AG08396 (cell line): ENCODE data around the gene AMN.
A peak's percentile ranks its signal among the peaks of the same experiment; 100 is the strongest.
"Not testable (repeated sequence)": the region's sequence is repeated elsewhere in the genome, so short reads cannot be mapped to it uniquely, and the experiment has no call there.

ENCODE experiments used
- DNase-seq: peaks from one replicate; pipeline ENCODE4 v3.0.0; 2012; ENCODE audit warnings: low spot score, mixed read lengths

The AMN gene

DNA sequence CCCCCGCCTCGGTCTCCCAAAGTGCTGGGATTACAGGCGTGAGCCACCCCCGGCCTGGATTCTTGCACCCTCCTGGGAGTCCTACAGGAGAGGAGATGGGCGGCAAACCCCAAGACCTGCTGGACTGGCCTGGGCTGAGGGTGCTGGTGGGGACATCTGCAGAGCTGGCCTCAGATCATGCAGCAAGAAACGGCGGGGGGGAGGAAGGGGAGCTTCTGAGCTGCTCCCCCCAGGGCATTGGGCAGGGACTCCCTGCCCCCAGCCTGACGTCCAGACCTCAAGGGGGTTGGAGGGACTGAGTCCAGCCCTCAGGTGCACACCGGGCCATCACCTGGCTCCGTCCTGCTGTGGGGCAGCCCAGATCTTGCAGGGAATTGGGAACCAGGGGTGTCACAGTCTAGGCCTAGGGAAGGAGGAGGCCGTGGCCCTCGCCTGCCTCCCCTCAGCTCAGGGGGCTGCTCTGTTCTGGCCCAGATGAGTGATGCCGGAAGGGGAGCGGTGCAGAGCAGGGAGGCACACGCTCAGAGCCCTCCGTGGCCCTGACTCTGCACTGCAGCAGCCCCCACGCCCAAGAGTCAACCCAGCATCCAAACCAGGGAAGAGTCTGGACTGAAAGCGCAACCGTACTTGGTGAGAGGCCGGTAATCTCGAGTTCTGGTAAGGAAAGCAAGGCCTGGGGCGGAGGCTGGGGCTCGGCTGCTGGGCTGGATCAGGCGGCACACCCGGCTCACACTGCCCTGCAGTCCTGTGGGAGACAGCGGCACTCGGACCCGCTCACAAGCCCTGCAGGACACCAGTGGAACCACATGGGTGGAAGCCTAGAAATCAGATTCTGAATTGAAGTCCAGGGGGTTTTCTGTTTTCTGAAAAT lies 8.9 kb upstream of the AMN start:
- no peak for DNase-seq

GRCh38 chr14:102914474-102915291 lies 7.8 kb upstream of the AMN start:
- no peak for DNase-seq

DNA sequence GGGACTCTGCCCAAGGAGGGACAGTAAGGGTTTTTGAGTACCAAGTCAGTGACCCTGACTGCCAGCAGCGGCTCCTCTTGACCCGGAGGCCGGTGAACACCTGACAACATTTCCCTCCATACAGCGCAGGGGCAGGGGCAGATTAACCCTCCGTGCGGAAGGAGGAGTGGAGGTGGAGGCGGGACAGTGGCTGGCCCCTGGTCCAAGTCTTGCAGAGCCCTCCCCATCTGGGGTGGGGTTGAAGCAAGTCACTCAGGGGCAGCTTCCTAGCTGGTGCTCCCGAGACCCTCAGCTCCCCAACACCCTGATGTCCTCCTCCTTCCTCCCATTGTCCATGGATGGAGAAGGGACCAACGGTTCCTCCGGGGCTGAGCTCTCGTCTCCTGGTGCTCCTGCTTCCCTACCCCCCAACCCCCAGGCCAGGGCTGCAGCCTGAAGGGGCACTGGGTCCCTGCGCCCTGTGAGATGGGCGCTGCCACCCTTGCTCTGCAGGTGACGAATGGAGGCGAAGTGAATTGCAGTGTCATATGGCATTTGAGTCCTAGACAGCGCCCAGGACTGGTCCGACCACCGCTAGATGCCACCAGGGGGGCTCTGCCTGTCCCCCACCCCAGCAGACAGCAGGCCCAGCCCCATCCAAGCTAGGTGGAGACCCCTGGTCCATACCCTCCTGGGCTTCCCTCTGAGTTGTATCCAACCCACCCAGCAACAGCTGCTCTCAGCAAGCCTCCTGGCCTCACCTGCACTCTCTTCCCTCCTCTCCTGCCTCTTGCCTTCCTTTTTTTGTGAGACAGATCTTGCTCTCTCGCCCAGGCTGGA lies 7.0 kb upstream of the AMN start:
- DNase-seq = no peak

DNA sequence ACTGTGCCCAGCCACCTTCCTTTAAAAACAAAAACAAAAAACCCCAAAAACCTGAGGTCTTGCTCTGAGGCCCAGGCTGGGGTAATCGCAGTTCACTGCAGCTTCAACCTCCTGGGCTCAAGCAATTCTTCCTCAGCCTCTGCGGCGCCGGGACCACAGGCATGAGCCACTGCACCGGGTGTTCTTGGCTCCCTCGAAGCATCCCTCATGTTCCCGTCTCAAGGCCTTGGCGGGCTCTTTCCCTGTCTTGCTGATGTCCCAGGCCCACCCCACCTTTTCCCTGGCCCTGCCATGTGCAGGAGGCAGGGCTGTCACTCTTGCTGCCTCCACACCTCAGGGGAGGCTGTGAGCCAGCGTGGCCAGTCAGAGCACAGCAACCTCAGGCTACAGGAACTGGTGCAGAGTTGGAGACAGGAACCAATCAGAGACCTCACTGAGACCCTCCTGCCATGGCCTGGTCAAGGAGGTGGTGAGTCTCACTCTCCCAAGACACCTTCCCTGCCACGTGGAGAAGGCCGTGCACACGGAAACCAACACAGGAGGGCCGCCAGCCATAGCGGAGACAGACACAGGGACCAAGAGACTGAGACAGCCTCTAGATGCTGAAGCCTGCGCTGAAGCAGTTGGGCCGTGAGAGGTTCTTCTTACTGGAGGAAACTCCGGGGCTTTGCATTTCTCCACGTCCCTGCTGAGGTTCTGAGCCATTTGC lies 6.0 kb upstream of the AMN start:
- DNase-seq = no peak

GRCh38 chr14:102917056-102917385 lies 5.4 kb upstream of the AMN start:
- no peak for DNase-seq

DNA sequence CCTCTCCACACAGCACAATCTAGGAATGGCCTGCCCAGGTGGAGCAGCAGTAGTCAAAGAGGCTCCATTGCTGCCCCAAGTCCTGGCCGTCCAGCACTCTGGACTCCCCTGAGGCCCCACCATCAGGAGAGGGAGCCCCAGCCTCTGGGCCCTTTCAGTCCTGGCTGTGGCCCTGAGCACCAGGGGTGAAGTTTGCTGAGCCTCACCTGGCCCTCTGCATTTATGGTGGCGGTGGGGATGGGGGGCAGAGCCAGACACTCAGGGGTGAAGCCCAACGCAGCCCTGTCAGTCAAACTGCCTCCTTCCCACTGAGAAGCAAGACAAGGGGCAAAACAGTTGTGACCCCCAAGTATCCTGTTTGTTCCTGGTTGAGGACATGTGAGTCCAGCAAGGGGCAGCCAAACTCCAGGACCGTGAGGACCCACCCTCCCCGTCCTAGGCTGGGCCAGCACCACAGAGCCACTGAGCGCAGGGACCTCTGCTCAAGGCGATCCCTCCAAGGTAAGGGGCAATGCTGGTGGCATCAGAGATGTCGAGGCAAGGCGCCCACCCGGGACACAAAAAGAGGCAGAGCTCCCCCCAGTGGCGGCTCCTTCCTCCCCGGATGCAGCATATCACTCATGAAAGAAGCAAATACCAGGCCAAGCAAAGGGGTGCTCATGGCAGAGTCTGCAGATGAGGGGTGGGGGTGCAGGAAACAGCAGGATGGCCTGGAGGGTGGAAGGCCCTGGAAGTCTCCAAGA lies 4.8 kb upstream of the AMN start:
- DNase-seq = peak; percentile 84

GRCh38 chr14:102918438-102918837 lies 4.0 kb upstream of the AMN start:
- no peak for DNase-seq

GRCh38 chr14:102920273-102920997 lies 2.0 kb upstream of the AMN start:
- no peak for DNase-seq

DNA sequence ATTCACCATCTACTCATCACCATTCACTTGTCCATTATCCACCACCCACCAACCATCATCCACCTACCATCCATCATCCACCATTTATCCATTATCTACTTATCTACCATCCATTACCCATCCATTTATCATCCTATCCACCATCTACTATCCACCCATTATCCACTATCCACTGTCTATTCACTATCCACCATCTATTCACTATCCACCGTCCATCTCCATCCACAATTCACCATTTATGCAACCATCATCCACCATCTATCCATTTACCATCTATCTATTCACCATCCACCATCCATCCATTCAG lies 1.5 kb upstream of the AMN start:
- DNase-seq = no peak

DNA sequence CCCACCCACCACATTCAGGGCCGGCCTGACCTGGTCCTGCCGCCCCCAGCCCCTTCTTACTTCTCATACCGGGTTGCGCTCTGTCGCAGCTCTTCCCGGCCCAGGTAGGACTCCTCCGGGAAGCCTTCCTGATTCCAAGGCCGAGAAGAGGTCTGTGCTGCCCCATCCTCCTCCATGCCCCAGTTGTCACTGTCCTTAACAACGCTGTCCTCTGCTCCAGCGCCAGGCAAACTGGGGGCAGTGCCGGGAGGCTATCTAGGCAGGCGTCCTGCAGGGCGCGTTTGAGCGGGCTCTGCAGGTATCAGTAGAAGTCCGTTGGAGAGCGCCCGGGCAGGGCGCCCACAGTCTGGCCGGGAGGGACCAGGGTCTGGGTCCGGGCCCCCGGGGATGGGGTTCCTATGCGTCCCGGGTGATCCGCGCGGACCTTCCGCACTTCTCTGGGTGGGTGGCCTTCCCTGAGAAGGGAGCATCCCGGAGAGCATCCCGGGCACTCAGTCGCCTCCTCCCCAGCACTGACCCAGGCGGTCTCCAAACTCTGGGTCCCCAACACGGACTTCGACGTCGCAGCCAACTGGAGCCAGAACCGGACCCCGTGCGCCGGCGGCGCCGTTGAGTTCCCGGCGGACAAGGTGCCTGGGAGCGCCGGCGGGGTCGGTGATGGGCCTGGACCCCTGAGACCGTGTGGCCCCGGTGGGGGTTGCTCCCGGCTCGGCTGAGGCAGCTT lies 900 bp downstream of the AMN start:
- DNase-seq = no peak

DNA sequence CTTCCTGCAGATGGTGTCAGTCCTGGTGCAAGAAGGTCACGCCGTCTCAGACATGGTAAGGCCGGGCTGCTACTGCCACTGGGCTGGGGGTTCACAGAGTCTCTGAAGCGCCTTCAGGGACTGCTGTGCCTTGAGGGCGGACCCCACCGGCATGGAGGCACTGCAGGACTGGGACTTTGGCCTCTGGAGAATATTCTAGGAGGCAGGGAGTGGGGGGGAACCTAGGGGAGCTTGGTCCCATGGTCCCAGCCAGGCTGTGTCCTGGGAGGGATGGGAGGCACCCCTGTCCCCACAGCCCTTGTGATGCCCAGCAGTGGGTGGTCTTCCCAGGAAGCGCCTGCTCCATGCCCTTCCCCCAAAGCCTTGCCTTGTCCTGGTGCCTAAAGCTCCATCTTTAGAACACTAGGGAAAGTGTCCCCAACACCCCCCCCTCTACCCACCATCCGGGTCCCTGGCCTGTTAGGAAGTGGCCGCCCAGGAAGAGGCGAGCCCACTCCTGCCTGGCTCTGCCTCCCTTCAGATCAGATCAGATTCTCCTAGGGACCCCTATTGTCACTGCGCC lies 1.5 kb downstream of the AMN start:
- DNase-seq = no peak

- no peak for DNase-seq
These were observed 2.4 kb downstream of the AMN start for GRCh38 chr14:102924632-102925588.

- DNase-seq = no peak
These were observed 3.2 kb downstream of the AMN start for GRCh38 chr14:102925646-102926045.

- no peak for DNase-seq
These were observed 3.6 kb downstream of the AMN start for GRCh38 chr14:102926104-102926503.

DNA sequence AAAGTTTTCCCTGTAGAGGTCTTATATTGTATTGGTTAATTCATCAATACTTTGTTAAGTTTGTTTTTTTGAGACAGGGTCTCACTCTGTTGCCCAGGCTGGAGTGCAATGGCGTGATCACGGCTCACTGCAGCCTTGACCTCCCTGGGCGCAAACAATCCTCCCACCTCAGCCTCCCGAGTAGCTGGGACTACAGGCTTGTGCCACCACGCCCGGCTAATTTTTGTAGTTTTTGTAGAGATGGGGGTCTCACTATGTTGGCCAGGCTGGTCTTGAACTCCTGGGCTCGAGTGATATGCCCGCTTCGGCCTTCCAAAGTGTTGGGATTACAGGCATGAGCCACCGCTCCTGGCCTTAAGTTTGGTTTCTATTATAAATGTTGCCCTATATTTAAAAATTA lies 4.4 kb downstream of the AMN start:
- DNase-seq = not testable (repeated sequence)

- DNase-seq = no peak
These were observed 4.9 kb downstream of the AMN start for GRCh38 chr14:102927346-102927877.

GRCh38 chr14:102927878-102928411 lies 5.5 kb downstream of the AMN start:
- DNase-seq = no peak
